Measurements from ENCODE around the gene CLTA. TPM values are rescaled to one million over a fixed set of nuclear protein-coding genes. Genes with fewer than 3 reads are reported as not detected.

The CLTA gene
- polyA plus RNA-seq, 1 of the 3 experiments (the other 2 are of a cell fraction) = 260 TPM

DNA sequence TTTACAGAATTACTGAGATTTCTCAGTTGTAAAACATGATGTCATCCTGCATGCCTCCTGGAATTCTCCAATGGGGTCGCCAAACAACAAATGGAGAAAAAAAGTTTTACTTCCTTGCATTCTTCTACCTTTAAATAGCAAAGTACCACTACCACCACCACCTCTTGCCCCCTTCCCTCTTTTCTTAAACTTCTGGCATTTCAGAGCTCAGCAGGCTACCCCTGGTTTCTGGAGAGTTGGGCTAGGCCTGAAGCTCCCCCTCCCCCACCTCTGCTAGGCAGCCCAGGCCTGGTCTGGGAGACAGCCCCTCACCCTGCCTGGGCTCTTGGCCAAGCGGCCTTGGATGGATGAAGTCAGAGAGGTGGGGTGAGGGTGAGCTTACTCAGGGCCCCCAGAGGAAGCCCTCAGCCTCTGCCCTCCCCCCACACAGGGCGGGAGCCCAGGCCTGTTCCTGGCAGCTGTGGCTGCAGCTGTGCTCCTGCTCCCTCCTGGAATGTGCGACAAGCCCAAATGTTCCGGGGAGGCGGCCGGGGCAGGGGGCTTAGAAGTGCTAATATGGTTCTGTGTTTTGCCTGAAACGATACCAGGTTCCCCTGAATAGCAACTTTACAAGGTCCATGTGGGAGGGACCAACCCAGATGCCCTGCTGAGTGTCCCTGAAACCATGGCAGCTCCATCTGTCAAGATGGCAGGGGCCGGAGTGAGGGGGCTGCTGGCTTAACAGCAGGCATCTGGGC is 27.5 kb upstream of the CLTA start (continued):
- TF ChIP-seq RCOR1 (IDR thresholded peaks at IDR 0.05; ENCODE audit: low read length) = peak; percentile 33; the same call in 1 of the 2 replicates
- TF ChIP-seq, protein P1, sequence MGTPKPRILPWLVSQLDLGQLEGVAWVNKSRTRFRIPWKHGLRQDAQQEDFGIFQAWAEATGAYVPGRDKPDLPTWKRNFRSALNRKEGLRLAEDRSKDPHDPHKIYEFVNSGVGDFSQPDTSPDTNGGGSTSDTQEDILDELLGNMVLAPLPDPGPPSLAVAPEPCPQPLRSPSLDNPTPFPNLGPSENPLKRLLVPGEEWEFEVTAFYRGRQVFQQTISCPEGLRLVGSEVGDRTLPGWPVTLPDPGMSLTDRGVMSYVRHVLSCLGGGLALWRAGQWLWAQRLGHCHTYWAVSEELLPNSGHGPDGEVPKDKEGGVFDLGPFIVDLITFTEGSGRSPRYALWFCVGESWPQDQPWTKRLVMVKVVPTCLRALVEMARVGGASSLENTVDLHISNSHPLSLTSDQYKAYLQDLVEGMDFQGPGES (IDR thresholded peaks at IDR 0.05; ENCODE audit: low read depth, low read length) = no peak
- TF ChIP-seq RAD21 (IDR thresholded peaks at IDR 0.05; ENCODE audit: low read length) = peak; percentile 25; the same call in 1 of the 2 replicates
- TF ChIP-seq, protein P2, sequence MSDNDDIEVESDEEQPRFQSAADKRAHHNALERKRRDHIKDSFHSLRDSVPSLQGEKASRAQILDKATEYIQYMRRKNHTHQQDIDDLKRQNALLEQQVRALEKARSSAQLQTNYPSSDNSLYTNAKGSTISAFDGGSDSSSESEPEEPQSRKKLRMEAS (IDR thresholded peaks at IDR 0.05; ENCODE audit: low read depth) = peak; percentile 6; the same call in 1 of the 2 replicates

DNA sequence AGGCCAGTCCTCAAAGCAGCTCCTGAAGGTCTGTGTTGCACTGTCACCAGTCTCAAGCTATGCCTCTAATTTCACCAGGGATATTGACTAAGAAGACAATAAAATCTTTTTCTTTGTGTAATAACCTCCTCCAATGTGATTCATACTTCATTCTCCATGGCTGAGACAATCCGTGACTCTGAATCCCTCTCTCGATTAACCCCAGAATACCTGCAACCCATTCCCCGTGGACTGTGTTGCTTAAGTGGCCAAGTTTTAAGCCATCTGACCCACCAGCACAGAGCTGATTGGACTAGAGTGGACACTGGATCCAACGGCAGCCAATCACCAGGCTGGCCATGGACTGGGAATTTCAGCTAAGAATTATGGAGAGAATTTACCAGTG is 26.9 kb upstream of the CLTA start:
- CTCF ChIA-PET = interaction anchor here (1.0 to 8.8 kb wide), 14 partner anchors 14 to 209 kb away, joined by 3 to 167 read pairs (median 7); partner anchors contain the start of genes CLTA and GLIPR2
- Histone ChIP-seq H3F3A (replicated peaks; ENCODE audit: insufficient read depth) (peaks cover 45% of the 10 kb centered on the region), H3K27ac (ENCODE audit: low read depth in 2 of 2, low read length in 1 of 2) (peak overlapping the region; percentile 81 to 84), H3K4me1 (ENCODE audit: control insufficient read depth in 1 of 2, insufficient read depth in 2 of 2, low read depth in 1 of 2, low read length in 1 of 2) (peaks cover 28 to 50% of the 10 kb centered on the region in 2 experiments; a peak in 3 of 4 replicates), H3K4me3 (ENCODE audit: low read depth in 2 of 2, low read length in 1 of 2) (no peak overlapping the region), H3K79me2 (ENCODE audit: insufficient read depth) (no peaks in the 10 kb centered on the region), H4K20me1 (ENCODE audit: insufficient read depth) (no peaks in the 10 kb centered on the region), H2AFZ (ENCODE audit: low read depth) (no peak overlapping the region), H3K36me3 (replicated peaks in 1 of 2; ENCODE audit: control insufficient read depth in 1 of 2, insufficient read depth in 2 of 2, low read length in 1 of 2) (peaks cover 0 to 8% of the 10 kb centered on the region in 2 experiments), H3K27me3 (ENCODE audit: insufficient read depth) (no peaks in the 10 kb centered on the region), H3K9me3 (no peaks in the 10 kb centered on the region), H3K9ac (peak overlapping the region; percentile 53), H3K4me2 (peak overlapping the region; percentile 67; the same call in 1 of the 2 replicates), H3K9me2 (no peaks in the 10 kb centered on the region)
- POLR2A ChIA-PET = interaction anchor here (1.3 to 5.7 kb wide), 8 partner anchors 9 to 89 kb away, joined by 3 to 38 read pairs (median 7); partner anchors contain the start of genes CLTA and GLIPR2
- DNase-seq = no peak
- TF ChIP-seq, protein P3, sequence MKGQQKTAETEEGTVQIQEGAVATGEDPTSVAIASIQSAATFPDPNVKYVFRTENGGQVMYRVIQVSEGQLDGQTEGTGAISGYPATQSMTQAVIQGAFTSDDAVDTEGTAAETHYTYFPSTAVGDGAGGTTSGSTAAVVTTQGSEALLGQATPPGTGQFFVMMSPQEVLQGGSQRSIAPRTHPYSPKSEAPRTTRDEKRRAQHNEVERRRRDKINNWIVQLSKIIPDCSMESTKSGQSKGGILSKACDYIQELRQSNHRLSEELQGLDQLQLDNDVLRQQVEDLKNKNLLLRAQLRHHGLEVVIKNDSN (IDR thresholded peaks at IDR 0.05; ENCODE audit: borderline replicate concordance, low read depth) = peak; percentile 40; the same call in 1 of the 2 replicates
- TF ChIP-seq RAD21 (IDR thresholded peaks at IDR 0.05; ENCODE audit: low read length) (no peak), FOSL2 (IDR thresholded peaks at IDR 0.05; ENCODE audit: borderline replicate concordance, low read depth) (peak; percentile 48; the same call in 1 of the 2 replicates), JUND (IDR thresholded peaks at IDR 0.05) (0 out of 2 replicates have a peak, but pooled peaks have one; percentile 10)
- 32% methylated on average over 4 of the region's 4 CpGs for WGBS (ENCODE audit: low lambda C conversion rate)

DNA sequence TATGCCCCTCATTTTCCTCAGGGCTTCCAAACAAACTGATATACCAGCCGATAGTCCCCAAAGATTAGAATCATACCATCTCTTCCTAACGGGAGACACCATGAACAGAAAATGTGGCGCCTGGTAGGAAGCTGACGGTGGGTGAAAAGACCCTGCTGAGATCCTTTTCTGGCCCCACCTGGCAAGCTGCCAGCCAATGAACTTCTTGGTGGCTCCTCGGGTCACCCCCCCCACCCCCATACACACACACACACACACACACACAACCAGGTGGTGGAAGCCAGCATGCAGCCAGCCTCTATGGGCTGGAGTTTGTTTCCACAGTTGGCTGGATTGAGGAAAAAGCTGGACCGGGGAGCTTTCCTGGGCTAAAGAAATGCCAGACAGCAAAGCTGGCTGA is 26.3 kb upstream of the CLTA start:
- TF ChIP-seq SMC3 (IDR thresholded peaks at IDR 0.05; ENCODE audit: low read depth, low read length) = no peak
- no peak for TF ChIP-seq GABPA (IDR thresholded peaks at IDR 0.05; ENCODE audit: low read depth)
- no peak for TF ChIP-seq MEF2A (IDR thresholded peaks at IDR 0.05; ENCODE audit: borderline replicate concordance, low read depth)
- TF ChIP-seq RCOR1 (IDR thresholded peaks at IDR 0.05; ENCODE audit: low read length) = no peak
- TF ChIP-seq FOSL2 (IDR thresholded peaks at IDR 0.05; ENCODE audit: borderline replicate concordance, low read depth) = no peak
- TF ChIP-seq, protein P4, sequence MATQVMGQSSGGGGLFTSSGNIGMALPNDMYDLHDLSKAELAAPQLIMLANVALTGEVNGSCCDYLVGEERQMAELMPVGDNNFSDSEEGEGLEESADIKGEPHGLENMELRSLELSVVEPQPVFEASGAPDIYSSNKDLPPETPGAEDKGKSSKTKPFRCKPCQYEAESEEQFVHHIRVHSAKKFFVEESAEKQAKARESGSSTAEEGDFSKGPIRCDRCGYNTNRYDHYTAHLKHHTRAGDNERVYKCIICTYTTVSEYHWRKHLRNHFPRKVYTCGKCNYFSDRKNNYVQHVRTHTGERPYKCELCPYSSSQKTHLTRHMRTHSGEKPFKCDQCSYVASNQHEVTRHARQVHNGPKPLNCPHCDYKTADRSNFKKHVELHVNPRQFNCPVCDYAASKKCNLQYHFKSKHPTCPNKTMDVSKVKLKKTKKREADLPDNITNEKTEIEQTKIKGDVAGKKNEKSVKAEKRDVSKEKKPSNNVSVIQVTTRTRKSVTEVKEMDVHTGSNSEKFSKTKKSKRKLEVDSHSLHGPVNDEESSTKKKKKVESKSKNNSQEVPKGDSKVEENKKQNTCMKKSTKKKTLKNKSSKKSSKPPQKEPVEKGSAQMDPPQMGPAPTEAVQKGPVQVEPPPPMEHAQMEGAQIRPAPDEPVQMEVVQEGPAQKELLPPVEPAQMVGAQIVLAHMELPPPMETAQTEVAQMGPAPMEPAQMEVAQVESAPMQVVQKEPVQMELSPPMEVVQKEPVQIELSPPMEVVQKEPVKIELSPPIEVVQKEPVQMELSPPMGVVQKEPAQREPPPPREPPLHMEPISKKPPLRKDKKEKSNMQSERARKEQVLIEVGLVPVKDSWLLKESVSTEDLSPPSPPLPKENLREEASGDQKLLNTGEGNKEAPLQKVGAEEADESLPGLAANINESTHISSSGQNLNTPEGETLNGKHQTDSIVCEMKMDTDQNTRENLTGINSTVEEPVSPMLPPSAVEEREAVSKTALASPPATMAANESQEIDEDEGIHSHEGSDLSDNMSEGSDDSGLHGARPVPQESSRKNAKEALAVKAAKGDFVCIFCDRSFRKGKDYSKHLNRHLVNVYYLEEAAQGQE (IDR thresholded peaks at IDR 0.05; ENCODE audit: low read depth, low read length) = no peak
- TF ChIP-seq NFIC (IDR thresholded peaks at IDR 0.05; ENCODE audit: borderline replicate concordance) = no peak; the same call in 1 of the 2 replicates
- TF ChIP-seq TAF1 (IDR thresholded peaks at IDR 0.05; ENCODE audit: borderline replicate concordance, low read depth, low read length) = no peak
- Histone ChIP-seq H3F3A (replicated peaks; ENCODE audit: insufficient read depth) (peaks cover 45% of the 10 kb centered on the region), H3K27me3 (ENCODE audit: insufficient read depth) (no peaks in the 10 kb centered on the region), H3K9me2 (no peaks in the 10 kb centered on the region), H3K9me3 (no peaks in the 10 kb centered on the region), H3K4me2 (no peak overlapping the region), H3K4me3 (ENCODE audit: low read depth in 2 of 2, low read length in 1 of 2) (no peak overlapping the region), H3K36me3 (replicated peaks in 1 of 2; ENCODE audit: control insufficient read depth in 1 of 2, insufficient read depth in 2 of 2, low read length in 1 of 2) (peaks cover 0 to 5% of the 10 kb centered on the region in 2 experiments), H3K4me1 (ENCODE audit: control insufficient read depth in 1 of 2, insufficient read depth in 2 of 2, low read depth in 1 of 2, low read length in 1 of 2) (peaks cover 28 to 46% of the 10 kb centered on the region in 2 experiments; a peak in 3 of 4 replicates), H3K79me2 (ENCODE audit: insufficient read depth) (no peaks in the 10 kb centered on the region), H3K27ac (ENCODE audit: low read depth in 2 of 2, low read length in 1 of 2) (peak overlapping the region; percentile 81 to 84; a peak in 2 of 4 replicates), H3K9ac (no peak overlapping the region), H2AFZ (ENCODE audit: low read depth) (no peak overlapping the region), H4K20me1 (ENCODE audit: insufficient read depth) (no peaks in the 10 kb centered on the region)
- WGBS (ENCODE audit: low lambda C conversion rate) = 94% methylated on average over 5 of the region's 6 CpGs
- DNase-seq = no peak
- ChIA-PET POLR2A (interaction anchor here (1.5 to 5.7 kb wide), 7 partner anchors 16 to 90 kb away, joined by 3 to 38 read pairs (median 7); partner anchors contain the start of genes CLTA and GLIPR2), CTCF (interaction anchor here (1.0 to 8.8 kb wide), 14 partner anchors 9 to 209 kb away, joined by 3 to 167 read pairs (median 8); partner anchors contain the start of genes CLTA and GLIPR2)

All from SK-N-SH (cell line).